Activated CD4-positive, alpha-beta T cell treated with anti-CD3 and anti-CD28 coated beads for 4 hours (primary cell): ENCODE results near the gene MRGPRE.

Source experiments
- DNase-seq, 2 donors: peaks; one replicate each; pipeline ENCODE4 v3.0.0-alpha.2; 2020

Gene MRGPRE

DNA sequence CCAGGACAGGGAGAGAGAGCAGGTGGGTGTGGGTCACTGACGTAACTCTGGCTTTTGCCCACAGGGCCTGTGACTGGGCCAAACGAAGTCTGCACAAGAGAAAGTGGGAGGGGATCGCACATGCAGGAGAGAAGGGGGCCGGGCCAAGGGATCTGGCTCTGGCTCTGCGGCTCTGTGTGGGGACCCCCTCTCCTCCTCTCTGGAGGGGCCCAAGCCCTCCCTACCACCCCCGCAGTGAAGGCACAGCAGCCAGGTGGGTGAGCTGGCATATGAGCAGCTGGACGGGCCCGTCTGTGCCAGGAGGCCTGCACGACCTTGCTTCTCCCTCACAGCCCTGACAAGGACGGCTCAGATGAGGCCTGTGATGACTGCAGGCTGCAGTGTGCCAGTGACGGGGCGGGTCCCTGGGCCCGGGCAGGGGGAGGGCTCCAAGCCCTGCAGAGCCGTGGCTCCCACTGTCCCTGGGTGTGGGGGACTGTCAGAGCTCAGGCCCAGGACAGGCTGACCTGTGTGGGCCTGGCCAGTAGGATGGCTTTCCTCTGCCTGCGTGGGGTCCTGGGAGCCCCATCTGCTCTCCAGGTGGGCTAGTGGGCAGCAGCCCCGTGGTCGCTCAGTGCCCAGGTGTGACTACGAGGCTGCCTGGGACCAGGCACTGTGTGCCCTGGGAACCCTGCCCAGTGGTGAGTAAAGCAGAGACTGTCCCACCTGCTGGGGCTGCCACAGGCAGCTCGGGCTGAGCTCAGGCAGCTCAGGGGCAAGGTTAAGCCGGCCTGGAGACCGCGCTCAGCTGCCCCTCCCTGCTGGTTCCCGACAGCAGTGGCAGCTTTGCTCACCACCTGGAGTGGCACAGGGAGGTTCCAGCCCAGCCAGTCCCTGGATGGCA lies 35.8 kb downstream of the MRGPRE start:
- no peak for DNase-seq

DNA sequence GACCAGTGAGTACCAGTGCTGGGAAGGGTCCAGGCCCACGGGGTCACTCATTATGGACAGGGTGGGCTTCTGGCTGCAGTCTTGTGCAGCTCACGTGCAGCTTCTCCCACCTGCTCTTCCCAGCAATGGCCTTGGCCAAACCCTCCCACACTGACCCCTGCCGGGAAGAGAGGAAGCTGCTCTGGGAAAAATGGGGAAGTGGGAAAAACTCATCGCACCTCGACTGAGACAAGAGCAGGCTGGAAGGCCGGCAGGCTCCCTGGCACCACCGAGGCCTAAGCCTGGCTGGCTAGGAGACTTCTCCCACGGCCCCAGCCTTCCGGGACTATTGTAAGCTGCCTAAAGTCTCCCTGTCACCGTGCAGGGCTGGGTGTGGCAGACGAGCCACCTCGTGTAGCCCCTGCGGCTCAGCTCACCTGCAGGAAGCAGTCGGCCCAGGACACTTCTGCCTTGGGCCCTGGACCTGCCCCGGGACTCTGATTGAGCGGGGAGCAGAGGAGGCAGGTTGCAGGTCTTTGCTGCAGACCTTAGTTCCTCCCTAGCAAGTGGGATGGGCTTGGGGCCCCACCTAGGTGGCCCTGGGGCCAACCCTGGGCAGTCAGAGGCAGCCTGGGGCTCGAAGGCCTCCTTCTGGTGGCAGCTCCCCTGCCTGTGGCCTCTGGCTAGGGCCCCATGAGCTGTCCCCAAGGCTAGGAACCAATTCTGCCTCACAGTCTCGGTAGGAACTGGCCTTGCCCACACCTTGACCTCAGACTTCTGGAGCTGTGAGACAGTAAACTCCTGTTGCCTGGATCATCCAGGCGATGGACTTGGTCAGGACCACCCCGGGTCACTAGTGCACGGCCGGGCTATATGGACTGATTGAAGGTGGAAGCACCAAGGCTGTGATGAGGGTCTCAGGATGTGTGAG lies 36.7 kb downstream of the MRGPRE start:
- DNase-seq, result no peak

DNA sequence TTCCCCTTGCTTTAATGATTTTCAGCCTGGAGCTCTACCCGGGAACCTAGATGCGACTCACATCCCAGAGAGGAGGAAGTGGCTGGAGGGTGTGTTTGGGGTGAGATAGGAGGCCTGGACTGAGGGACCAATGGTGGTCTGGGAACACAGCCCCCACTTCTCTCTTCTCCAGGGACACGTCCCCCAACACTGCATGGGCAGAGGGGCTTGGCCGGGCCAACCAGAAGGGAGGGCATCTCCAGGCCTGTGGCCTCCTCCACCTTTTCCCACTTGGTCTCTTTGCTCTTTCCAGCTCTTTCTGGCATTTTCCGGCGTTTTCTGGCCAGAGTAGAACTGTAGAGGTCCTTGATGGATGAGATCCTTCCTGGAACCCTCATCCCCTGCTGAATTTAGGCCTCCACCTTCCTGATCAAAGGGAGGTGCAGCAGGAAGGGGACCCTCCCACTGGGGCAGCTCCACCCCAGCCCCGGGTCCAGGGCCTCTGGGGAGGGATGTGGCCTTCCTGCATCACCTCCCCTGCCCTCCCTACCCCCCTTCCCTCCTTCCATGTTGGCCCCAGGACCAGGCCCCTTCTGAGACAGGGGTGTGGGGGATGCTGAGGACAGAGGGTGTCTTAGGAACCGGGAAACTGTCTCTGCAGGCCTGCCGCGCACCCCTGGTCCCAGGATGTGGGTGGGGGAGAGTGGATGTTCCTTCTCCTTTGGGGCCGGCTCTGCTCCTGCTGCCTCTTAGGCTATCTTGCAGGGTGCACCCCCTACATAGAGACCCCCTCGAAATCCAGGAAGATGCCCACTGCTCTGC lies 38.0 kb downstream of the MRGPRE start:
- no peak for DNase-seq

- DNase-seq, result no peak
Measured at GRCh38 chr11:3193373-3194015, 38.7 kb downstream of the MRGPRE start.

DNA sequence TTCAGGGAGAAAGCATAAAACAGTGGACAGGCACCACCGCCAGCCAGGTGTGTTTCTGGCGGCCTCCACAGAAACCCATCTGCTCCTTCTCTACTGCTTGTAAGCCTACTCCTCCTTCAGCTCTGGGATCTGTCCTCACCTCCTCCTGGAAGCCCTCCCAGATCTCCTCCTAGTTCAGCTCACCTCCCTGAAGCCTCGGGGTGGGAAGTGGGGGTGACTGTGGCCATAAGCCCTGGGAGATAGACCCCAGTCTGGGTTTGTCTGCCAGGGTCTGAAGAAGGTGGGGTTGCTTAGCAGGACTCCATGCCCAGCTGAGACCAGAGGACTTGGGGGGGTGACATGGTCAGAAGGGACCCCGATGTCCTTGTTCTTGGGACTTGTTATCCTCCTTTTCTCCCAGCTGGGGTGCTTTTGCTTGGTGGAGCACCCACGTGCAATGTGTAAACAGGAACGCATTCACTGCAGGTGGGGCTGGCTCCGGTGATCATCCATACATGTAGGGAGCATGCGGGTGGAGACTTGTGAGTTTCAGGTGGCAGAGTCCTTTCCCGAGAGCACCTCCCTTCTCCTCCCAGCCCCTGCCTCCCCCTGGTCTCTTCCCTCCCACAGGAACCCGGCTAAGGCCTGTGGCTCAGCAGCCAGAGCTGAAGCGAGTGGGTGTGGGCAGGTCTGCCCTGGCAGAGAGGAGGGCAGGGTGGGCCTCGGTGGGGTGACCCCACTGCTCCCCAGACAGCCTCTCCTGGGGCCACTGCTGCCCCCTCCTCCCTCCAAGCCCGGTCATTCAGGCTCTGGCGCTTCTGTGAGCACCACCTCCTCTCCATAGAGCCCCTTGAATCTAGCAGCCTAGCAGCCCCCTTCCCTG lies 39.5 kb downstream of the MRGPRE start:
- no peak for DNase-seq

DNA sequence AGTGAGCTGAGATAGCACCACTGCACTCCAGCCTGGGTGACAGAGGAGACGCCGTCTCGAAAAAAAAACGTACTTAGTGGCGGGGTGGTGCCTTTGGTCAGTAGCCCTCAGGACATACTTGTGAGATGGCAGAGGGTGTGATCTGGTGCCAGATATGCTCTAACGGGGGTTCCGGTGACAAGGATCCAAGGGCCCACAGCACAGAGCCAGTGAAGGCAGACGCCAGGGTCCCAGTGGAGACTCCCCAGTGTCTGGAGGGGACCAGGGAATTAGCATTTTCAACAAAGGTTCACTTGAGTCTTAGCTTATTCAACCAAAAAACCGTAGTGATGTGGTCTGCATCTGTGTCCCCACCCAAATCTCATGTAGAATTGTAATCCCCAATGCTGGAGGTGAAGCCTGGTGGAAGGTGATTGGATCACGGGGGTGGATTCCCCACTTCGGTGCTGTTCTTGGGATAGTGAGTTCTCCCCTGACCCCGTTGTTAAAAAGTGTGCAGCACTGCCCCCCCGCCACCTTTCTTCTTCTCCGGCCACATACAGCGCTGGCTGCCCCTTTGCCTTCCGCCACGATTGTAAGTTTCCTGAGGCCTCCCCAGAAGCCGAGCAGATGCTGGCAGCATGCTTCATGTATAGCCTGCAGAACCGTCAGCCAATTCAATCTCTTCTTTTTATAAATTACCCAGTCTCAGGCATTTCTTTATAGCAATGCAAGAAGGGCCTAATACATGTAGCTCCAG lies 40.5 kb downstream of the MRGPRE start:
- no peak for DNase-seq

GRCh38 chr11:3190600-3190999 lies 41.6 kb downstream of the MRGPRE start:
- no peak for DNase-seq

GRCh38 chr11:3189886-3190583 lies 42.2 kb downstream of the MRGPRE start:
- DNase-seq, result no peak

DNA sequence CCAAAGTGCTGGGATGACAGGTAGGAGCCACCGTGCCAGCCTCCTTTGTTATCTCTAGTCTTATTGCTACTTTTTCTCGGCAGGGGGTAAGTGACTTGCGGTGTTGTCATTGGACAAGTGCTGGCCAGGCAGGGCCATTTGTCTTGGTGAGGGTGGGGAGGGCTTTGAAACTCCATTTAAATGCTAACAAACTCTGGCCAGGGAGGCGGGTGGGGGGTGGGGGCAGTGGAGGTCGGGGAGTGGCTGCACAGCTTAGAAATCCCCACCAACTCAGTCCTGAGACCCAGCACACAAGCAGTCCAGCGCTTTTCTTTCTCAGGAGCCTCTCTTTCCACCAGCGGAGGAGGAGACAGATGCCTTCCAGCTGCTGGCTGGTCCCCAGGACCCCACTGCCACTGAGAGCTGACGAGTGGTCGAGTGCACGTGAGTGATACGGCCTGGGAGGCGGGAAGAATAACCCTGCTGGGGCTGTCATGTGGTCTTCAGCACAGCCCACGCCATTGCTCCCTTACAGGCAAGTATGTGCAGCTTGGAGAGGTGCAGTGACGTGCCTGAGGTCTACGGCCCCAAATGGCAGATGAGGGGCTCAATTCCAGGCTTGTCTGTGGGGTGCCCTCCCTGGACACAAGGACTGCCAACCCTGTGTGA lies 42.9 kb downstream of the MRGPRE start:
- no peak for DNase-seq

GRCh38 chr11:3188496-3189195 lies 43.6 kb downstream of the MRGPRE start:
- no peak for DNase-seq

GRCh38 chr11:3186166-3186953 lies 45.9 kb downstream of the MRGPRE start:
- no peak for DNase-seq

DNA sequence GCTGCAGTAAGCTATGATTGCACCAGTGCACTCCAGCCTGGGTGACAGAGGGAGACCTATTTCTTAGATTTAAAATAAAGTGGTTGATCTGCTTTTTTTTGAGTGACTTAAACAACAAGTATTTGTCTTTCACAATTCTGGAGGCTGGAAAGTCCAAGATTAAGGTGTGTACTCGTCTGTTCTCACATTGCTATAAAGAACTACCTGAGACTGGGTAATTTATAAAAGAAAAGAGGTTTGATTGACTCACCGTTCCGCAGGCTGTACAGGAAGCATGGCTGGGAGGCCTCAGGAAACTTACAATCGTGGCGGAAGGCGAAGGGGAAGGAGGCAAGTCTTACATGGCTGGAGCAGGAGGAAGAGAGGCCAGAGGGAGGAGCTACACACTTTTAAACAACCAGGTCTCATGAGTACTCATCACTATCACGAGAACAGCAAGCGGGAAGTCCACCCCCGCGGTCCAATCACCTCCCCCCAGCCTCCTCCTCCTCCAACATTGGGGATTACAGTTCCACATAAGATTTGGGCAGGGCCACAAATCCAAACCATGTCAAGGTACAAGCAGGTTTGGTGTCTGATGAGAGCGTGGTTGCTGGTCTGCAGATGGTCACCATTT lies 47.4 kb downstream of the MRGPRE start:
- no peak for DNase-seq

- DNase-seq, result no peak
Measured at GRCh38 chr11:3183523-3183922, 48.7 kb downstream of the MRGPRE start.

DNA sequence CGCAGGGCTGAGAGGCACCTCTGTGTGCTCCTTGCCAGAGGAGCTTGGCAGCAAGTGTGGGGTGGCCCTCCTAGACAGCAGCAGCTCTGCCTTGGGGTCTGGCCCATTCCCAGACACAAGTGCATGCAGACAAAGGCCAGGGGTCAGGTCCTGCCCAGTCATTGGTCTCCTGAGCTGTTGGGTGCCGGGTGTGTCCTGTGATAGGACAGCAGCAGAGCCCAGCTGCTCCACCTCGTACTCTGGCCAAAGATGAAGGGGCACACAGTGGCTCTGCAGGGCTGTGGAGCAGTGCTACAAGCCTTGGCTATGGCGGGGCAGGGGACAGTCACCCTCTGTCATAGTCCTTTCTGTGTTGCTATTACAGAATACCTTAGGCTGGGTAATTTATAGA lies 49.8 kb downstream of the MRGPRE start:
- no peak for DNase-seq

- no peak for DNase-seq
Measured at GRCh38 chr11:3181725-3182461, 50.3 kb downstream of the MRGPRE start.

DNA sequence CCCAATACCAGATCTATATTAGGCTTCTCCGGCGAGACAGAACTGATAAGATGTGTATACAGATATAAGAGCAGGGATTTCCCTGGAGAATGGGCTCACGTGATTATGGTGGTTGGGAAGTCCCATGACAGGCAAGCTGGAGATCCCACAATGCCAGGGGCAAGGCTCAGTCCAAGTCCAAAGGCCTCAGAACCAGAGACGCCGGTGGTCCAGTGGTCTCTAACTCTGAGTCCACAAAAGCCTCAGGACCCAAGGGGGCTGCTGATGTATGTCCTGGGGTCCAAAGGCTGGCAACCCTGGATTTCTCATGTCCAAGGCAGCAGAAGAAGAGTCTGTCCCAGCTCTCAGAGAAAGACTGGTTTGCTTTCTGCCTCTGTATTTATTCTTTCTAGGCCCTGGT lies 51.3 kb downstream of the MRGPRE start:
- DNase-seq, result no peak

- DNase-seq, result no peak
Measured at GRCh38 chr11:3178349-3178748, 53.9 kb downstream of the MRGPRE start.
